ENCODE measurements around the gene GPC6. TPM values are rescaled to one million over a fixed set of nuclear protein-coding genes. Genes with fewer than 3 reads are reported as not detected.
"Not testable (repeated sequence)": the region's sequence is repeated elsewhere in the genome, so short reads cannot be mapped to it uniquely, and the experiment has no call there.

The GPC6 gene
- total RNA-seq, 1 donor from 2014 or later = not detected

- CTCF ChIA-PET = no interaction called here
- no peak for TF ChIP-seq CTCF (IDR thresholded peaks at IDR 0.05)
- Mint-ChIP-seq H3K27me3 (no peaks in the 10 kb centered on the region), H3K4me1 (no peaks in the 10 kb centered on the region), H3K27ac (no peak overlapping the region), H3K4me3 (no peak overlapping the region), H3K9me3 (peaks cover 2% of the 10 kb centered on the region), H3K36me3 (ENCODE audit: low read depth) (no peaks in the 10 kb centered on the region)
- intact Hi-C loops (cut with micrococcal nuclease) = no loop called here
- no peak for DNase-seq
- POLR2A ChIA-PET = no interaction called here
- ATAC-seq (ENCODE audit: low read depth) = no peak
These were observed 223.6 kb downstream of the GPC6 start for GRCh38 chr13:93450191-93450621.

DNA sequence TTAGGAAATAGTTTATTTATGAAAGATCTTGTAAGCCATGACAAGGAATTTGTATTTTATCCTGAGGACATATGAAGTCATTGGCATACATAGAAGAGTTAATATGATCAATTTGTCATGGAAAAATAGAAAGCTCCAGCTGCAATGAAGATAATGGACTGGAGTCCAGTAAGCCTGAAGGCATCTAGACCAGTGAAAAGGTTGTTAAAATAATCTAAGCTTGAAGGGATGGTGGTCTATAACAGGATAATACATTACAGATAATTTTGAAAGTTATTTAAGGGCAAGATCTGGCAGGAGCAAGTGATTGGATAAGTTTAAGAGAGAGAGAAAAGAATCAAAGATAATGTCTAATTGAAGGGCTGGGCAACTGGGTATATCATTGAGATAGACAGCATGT, 224.2 kb downstream of the GPC6 start:
- Mint-ChIP-seq H3K27ac (no peak overlapping the region), H3K36me3 (ENCODE audit: low read depth) (no peaks in the 10 kb centered on the region), H3K4me1 (no peaks in the 10 kb centered on the region), H3K27me3 (no peaks in the 10 kb centered on the region), H3K4me3 (no peak overlapping the region), H3K9me3 (peaks cover 2% of the 10 kb centered on the region)
- ATAC-seq (ENCODE audit: low read depth) (no peak), DNase-seq (no peak)
- intact Hi-C loops (cut with micrococcal nuclease) = no loop called here
- CTCF ChIA-PET = no interaction called here
- POLR2A ChIA-PET = no interaction called here
- TF ChIP-seq CTCF (IDR thresholded peaks at IDR 0.05) = no peak

- DNase-seq; H3K27me3 Mint-ChIP-seq; H3K4me1 Mint-ChIP-seq; H3K4me3 Mint-ChIP-seq; intact Hi-C loops (cut with micrococcal nuclease); H3K27ac Mint-ChIP-seq; H3K36me3 Mint-ChIP-seq (ENCODE audit: low read depth); ATAC-seq (ENCODE audit: low read depth); CTCF ChIA-PET; POLR2A ChIA-PET; H3K9me3 Mint-ChIP-seq: not testable (repeated sequence)
These were observed 228.1 kb downstream of the GPC6 start for GRCh38 chr13:93454676-93455235.

DNA sequence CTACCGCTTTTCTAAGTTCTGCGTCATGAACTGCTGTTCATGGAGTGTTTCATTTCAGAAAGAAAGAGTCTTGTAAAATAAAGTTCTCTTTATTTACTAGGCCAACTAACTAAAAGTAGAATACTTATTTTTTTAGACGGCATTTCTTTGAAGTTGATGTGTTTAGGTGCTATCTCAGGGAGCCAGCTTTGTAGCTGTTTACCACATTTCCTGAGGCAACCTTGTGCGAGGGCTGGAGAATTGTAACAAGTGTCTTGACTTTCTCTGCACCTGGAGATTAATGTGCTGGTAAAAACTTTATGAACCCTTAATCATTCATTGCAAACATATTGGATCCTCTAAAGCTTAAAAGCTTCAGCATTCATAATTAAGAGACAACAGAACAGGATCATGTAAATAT, 229.3 kb downstream of the GPC6 start:
- peaks cover 2% of the 10 kb centered on the region for H3K9me3 Mint-ChIP-seq
- intact Hi-C loops (cut with micrococcal nuclease) = no loop called here
- no peaks in the 10 kb centered on the region for H3K4me1 Mint-ChIP-seq
- no peaks in the 10 kb centered on the region for H3K36me3 Mint-ChIP-seq (ENCODE audit: low read depth)
- ChIA-PET POLR2A (no interaction called here), CTCF (no interaction called here)
- H3K4me3 Mint-ChIP-seq = no peak overlapping the region
- DNase-seq = no peak
- H3K27ac Mint-ChIP-seq = no peak overlapping the region
- no peaks in the 10 kb centered on the region for H3K27me3 Mint-ChIP-seq
- no peak for TF ChIP-seq CTCF (IDR thresholded peaks at IDR 0.05)
- no peak for ATAC-seq (ENCODE audit: low read depth)

GRCh38 chr13:93460005-93460404, 233.4 kb downstream of the GPC6 start:
- Mint-ChIP-seq H3K27ac (no peak overlapping the region), H3K9me3 (peaks cover 11% of the 10 kb centered on the region), H3K4me1 (no peaks in the 10 kb centered on the region), H3K36me3 (ENCODE audit: low read depth) (no peaks in the 10 kb centered on the region), H3K4me3 (no peak overlapping the region), H3K27me3 (no peaks in the 10 kb centered on the region)
- DNase-seq (no peak), ATAC-seq (ENCODE audit: low read depth) (no peak)
- no peak for TF ChIP-seq CTCF (IDR thresholded peaks at IDR 0.05)
- POLR2A ChIA-PET = no interaction called here
- CTCF ChIA-PET = no interaction called here
- intact Hi-C loops (cut with micrococcal nuclease) = no loop called here

- ChIA-PET CTCF (no interaction called here), POLR2A (no interaction called here)
- ATAC-seq (ENCODE audit: low read depth) (no peak), DNase-seq (no peak)
- no peak for TF ChIP-seq CTCF (IDR thresholded peaks at IDR 0.05)
- Mint-ChIP-seq H3K9me3 (peaks cover 13% of the 10 kb centered on the region), H3K27ac (no peak overlapping the region), H3K36me3 (ENCODE audit: low read depth) (no peaks in the 10 kb centered on the region), H3K4me1 (no peaks in the 10 kb centered on the region), H3K27me3 (no peaks in the 10 kb centered on the region), H3K4me3 (no peak overlapping the region)
- intact Hi-C loops (cut with micrococcal nuclease) = no loop called here
These were observed 235.5 kb downstream of the GPC6 start for GRCh38 chr13:93462151-93462550.
